SK-N-SH treated with all-trans-retinoic acid at 6 μM for 48 hours (cell line): Measurements from ENCODE around the gene FLRT1.

Source experiments
- ATAC-seq: fragments of 200-7000 bp; cut with Tn5 transposase; 3 replicates; pipeline ENCODE4 v1.9.1; 2020; ENCODE audit warnings: mild to moderate bottlenecking, moderate library complexity
- ARNTL ChIP-seq: fragments of 450-650 bp; formaldehyde crosslinking; IDR thresholded peaks from 2 replicates; pipeline ENCODE4 v1.5.0; 2020; ENCODE audit warnings: low read depth, mild to moderate bottlenecking, moderate library complexity, borderline replicate concordance
- BACH2 ChIP-seq: fragments of 250-450 bp; sonication (Bioruptor Pico); IDR thresholded peaks from 2 replicates; pipeline ENCODE4 v1.9.0; 2021; ENCODE audit warnings: mild to moderate bottlenecking, borderline replicate concordance
- CSDC2 ChIP-seq: fragments of 250-450 bp; sonication (Bioruptor Pico); IDR thresholded peaks from 2 replicates; pipeline ENCODE4 v1.5.0; 2020; ENCODE audit warnings: mild to moderate bottlenecking, moderate library complexity
- ESRRG ChIP-seq: fragments of 250-450 bp; sonication (Bioruptor Pico); IDR thresholded peaks from 2 replicates; pipeline ENCODE4 v1.6.1; 2021; ENCODE audit warnings: mild to moderate bottlenecking
- GLIS3 ChIP-seq: fragments of 250-450 bp; sonication (Bioruptor Pico); IDR thresholded peaks from 2 replicates; pipeline ENCODE4 v1.5.0; 2020; ENCODE audit warnings: mild to moderate bottlenecking, moderate library complexity
- ISL1 ChIP-seq: fragments of 250-450 bp; sonication (Bioruptor Pico); IDR thresholded peaks from 2 replicates; pipeline ENCODE4 v2.1.2; 2022; ENCODE audit warnings: mild to moderate bottlenecking, moderate library complexity
- OSR1 ChIP-seq: fragments of 250-450 bp; sonication (Bioruptor Pico); IDR thresholded peaks from 2 replicates; pipeline ENCODE4 v1.8.0; 2022; ENCODE audit warnings: moderate library complexity, mild to moderate bottlenecking, inconsistent platforms
- PPARA ChIP-seq: fragments of 250-450 bp; sonication (Bioruptor Pico); IDR thresholded peaks from 2 replicates; pipeline ENCODE4 v1.5.0; 2020; ENCODE audit warnings: mild to moderate bottlenecking, borderline replicate concordance
- RARB ChIP-seq: fragments of 250-450 bp; sonication (Bioruptor Pico); IDR thresholded peaks from 2 replicates; pipeline ENCODE4 v1.8.0; 2021; ENCODE audit warnings: mild to moderate bottlenecking, moderate library complexity
- SNAI2 ChIP-seq: fragments of 250-450 bp; sonication (Bioruptor Pico); IDR thresholded peaks from 2 replicates; pipeline ENCODE4 v1.5.0; 2020; ENCODE audit warnings: mild to moderate bottlenecking, moderate library complexity
- TCF4 ChIP-seq: fragments of 250-450 bp; sonication (Bioruptor Pico); IDR thresholded peaks from 2 replicates; pipeline ENCODE4 v1.8.0; 2021; ENCODE audit warnings: mild to moderate bottlenecking, moderate library complexity, borderline replicate concordance
- TOX ChIP-seq: fragments of 250-450 bp; sonication (Bioruptor Pico); IDR thresholded peaks from 2 replicates; pipeline ENCODE4 v1.8.0; 2021; ENCODE audit warnings: mild to moderate bottlenecking, moderate library complexity, borderline replicate concordance
- ZC3H10 ChIP-seq: fragments of 250-450 bp; sonication (Bioruptor Pico); IDR thresholded peaks from 2 replicates; pipeline ENCODE4 v1.5.1; 2021; ENCODE audit warnings: mild to moderate bottlenecking, moderate library complexity
- ZFP3 ChIP-seq: fragments of 250-450 bp; sonication (Bioruptor Pico); IDR thresholded peaks from 2 replicates; pipeline ENCODE4 v1.5.0; 2020; ENCODE audit warnings: mild to moderate bottlenecking, moderate library complexity
- ZFP30 ChIP-seq: fragments of 450-650 bp; formaldehyde crosslinking; IDR thresholded peaks from 2 replicates; pipeline ENCODE4 v1.5.0; 2022; ENCODE audit warnings: mild to moderate bottlenecking, moderate library complexity
- ZNF565 ChIP-seq: fragments of 450-650 bp; formaldehyde crosslinking; conservative IDR thresholded peaks from 2 replicates; pipeline ENCODE4 v1.5.0; 2020; ENCODE audit warnings: low read depth, mild to moderate bottlenecking, moderate library complexity
- ZNF70 ChIP-seq: fragments of 450-650 bp; formaldehyde crosslinking; IDR thresholded peaks from 2 replicates; pipeline ENCODE4 v1.5.0; 2020; ENCODE audit warnings: mild to moderate bottlenecking, moderate library complexity
- ZNF8 ChIP-seq: fragments of 450-650 bp; formaldehyde crosslinking; IDR thresholded peaks from 2 replicates; pipeline ENCODE4 v1.5.0; 2020; ENCODE audit warnings: mild to moderate bottlenecking, moderate library complexity
- TF ChIP-seq, protein P1 (sequence below): fragments of 250-450 bp; sonication (Bioruptor Pico); IDR thresholded peaks from 2 replicates; pipeline ENCODE4 v1.8.0; 2020; ENCODE audit warnings: mild to moderate bottlenecking, moderate library complexity, borderline replicate concordance
- TF ChIP-seq, protein P2 (sequence below): fragments of 250-450 bp; sonication (Bioruptor Pico); IDR thresholded peaks from 2 replicates; pipeline ENCODE4 v1.5.1; 2021; ENCODE audit warnings: mild to moderate bottlenecking, moderate library complexity
- TF ChIP-seq, protein P3 (sequence below): fragments of 250-450 bp; sonication (Bioruptor Pico); IDR thresholded peaks from 2 replicates; pipeline ENCODE4 v1.5.0; 2020; ENCODE audit warnings: mild to moderate bottlenecking, moderate library complexity
- TF ChIP-seq, protein P4 (sequence below): fragments of 250-450 bp; sonication (Bioruptor Pico); IDR thresholded peaks from 2 replicates; pipeline ENCODE4 v1.8.0; 2021; ENCODE audit warnings: low read depth, mild to moderate bottlenecking, moderate library complexity, borderline replicate concordance
- TF ChIP-seq, protein P5 (sequence below): fragments of 250-450 bp; sonication (Bioruptor Pico); IDR thresholded peaks from 2 replicates; pipeline ENCODE4 v1.5.1; 2020; ENCODE audit warnings: low read depth, mild to moderate bottlenecking, moderate library complexity

The FLRT1 gene

DNA sequence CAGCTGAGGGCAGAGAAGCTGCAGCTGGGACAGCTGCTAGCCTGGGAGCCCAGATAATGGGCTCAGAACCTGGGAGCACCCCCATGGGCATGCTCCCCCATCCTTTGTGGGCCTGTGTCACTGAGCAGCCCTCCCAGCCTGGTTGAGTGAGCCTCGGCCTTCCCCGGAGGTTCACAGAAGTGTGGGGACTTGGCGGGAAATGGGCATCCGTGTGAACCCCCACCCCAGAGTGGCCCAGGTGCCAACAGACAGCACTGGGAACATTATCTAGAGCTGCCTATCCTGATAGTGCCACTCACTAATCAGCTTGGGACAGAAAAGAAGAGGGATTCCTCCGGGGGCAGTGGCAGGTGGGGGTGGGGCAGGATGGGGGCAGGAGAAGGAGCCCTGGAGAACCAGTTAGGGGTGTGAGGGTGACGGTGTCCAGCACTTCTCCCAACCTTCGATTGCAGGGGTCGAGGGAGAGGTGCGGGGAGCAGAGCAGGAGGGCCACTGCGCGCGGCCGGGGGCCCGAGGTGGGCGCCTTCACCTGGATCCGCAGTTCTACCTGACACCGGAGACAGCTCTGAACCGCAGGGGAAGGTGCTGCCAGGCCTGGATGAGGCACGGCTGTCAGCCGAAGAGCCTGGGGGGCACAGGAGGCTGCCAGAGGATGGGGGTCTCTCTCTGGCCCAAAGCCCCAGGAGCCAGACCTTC, 33.1 kb downstream of the FLRT1 start:
- ATAC-seq, result no peak

DNA sequence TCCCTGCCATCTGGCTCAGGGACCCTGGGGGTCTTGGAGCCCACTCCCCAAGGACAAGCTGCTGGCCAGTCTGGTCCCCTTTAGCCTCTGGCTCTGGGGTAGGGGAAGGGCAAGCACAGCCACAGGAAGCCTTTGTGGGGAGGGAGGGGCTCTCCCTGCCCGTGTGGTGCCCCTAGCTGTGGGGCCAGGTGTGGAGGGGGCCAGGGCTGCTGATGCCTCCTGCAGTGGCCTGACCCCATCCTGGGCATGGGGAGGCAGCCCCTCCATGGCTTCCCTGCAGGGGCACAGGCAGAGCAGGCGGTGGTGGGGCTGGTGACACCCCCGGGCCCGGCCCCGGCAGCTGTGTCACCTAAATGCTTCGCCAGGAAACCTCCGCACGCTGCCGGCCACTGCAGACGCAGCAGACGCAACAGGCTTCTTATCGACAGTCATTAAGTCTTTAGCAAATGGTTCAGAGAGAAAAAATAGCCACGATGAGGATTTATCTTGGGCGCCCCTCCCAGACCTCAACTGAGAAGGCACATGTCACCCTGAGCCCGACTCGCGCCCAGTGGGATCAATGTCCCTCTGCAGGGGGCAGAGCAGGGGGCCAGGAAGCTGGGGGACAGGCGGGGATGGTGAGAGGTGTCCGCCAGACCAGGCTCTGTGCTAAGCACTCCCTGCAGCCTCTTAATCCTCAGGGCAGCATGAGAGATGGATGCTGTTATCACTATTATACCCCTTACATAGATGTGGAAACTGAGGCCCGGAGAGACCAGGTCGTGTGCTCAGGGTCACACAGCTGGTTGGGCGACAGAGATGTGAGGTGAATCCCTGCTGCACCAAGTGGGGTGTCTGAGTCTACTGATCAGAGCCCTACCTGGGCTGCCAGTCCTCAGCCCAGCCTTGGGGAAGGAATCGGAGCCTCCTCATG, 33.9 kb downstream of the FLRT1 start:
- TF ChIP-seq PPARA (CRISPR knock-in tag) (no peak), TCF4 (CRISPR knock-in tag) (no peak), CSDC2 (CRISPR knock-in tag) (no peak), ZNF70 (no peak)
- TF ChIP-seq, all 23 proteins: peak for 0
- ATAC-seq, result no peak

More for the DNA sequence above, 33.1 kb downstream of the FLRT1 start:
- TF ChIP-seq, protein P1, sequence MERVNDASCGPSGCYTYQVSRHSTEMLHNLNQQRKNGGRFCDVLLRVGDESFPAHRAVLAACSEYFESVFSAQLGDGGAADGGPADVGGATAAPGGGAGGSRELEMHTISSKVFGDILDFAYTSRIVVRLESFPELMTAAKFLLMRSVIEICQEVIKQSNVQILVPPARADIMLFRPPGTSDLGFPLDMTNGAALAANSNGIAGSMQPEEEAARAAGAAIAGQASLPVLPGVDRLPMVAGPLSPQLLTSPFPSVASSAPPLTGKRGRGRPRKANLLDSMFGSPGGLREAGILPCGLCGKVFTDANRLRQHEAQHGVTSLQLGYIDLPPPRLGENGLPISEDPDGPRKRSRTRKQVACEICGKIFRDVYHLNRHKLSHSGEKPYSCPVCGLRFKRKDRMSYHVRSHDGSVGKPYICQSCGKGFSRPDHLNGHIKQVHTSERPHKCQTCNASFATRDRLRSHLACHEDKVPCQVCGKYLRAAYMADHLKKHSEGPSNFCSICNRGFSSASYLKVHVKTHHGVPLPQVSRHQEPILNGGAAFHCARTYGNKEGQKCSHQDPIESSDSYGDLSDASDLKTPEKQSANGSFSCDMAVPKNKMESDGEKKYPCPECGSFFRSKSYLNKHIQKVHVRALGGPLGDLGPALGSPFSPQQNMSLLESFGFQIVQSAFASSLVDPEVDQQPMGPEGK (CRISPR knock-in tag), result no peak
- TF ChIP-seq ZNF565 (CRISPR knock-in tag) (no peak), TCF4 (CRISPR knock-in tag) (no peak), ZNF70 (no peak), OSR1 (no peak), BACH2 (no peak), GLIS3 (CRISPR knock-in tag) (no peak), SNAI2 (no peak), ISL1 (CRISPR knock-in tag) (no peak), ZC3H10 (CRISPR knock-in tag) (no peak), TOX (CRISPR knock-in tag) (no peak), ARNTL (CRISPR knock-in tag) (no peak), PPARA (CRISPR knock-in tag) (no peak), ZNF8 (CRISPR knock-in tag) (no peak), ZFP30 (no peak), CSDC2 (CRISPR knock-in tag) (no peak), RARB (CRISPR knock-in tag) (no peak)
- TF ChIP-seq, protein P2, sequence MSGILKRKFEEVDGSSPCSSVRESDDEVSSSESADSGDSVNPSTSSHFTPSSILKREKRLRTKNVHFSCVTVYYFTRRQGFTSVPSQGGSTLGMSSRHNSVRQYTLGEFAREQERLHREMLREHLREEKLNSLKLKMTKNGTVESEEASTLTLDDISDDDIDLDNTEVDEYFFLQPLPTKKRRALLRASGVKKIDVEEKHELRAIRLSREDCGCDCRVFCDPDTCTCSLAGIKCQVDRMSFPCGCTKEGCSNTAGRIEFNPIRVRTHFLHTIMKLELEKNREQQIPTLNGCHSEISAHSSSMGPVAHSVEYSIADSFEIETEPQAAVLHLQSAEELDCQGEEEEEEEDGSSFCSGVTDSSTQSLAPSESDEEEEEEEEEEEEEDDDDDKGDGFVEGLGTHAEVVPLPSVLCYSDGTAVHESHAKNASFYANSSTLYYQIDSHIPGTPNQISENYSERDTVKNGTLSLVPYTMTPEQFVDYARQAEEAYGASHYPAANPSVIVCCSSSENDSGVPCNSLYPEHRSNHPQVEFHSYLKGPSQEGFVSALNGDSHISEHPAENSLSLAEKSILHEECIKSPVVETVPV (CRISPR knock-in tag), result no peak
- TF ChIP-seq, protein P3, sequence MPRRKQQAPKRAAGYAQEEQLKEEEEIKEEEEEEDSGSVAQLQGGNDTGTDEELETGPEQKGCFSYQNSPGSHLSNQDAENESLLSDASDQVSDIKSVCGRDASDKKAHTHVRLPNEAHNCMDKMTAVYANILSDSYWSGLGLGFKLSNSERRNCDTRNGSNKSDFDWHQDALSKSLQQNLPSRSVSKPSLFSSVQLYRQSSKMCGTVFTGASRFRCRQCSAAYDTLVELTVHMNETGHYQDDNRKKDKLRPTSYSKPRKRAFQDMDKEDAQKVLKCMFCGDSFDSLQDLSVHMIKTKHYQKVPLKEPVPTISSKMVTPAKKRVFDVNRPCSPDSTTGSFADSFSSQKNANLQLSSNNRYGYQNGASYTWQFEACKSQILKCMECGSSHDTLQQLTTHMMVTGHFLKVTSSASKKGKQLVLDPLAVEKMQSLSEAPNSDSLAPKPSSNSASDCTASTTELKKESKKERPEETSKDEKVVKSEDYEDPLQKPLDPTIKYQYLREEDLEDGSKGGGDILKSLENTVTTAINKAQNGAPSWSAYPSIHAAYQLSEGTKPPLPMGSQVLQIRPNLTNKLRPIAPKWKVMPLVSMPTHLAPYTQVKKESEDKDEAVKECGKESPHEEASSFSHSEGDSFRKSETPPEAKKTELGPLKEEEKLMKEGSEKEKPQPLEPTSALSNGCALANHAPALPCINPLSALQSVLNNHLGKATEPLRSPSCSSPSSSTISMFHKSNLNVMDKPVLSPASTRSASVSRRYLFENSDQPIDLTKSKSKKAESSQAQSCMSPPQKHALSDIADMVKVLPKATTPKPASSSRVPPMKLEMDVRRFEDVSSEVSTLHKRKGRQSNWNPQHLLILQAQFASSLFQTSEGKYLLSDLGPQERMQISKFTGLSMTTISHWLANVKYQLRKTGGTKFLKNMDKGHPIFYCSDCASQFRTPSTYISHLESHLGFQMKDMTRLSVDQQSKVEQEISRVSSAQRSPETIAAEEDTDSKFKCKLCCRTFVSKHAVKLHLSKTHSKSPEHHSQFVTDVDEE (CRISPR knock-in tag), result no peak
- TF ChIP-seq, protein P4, sequence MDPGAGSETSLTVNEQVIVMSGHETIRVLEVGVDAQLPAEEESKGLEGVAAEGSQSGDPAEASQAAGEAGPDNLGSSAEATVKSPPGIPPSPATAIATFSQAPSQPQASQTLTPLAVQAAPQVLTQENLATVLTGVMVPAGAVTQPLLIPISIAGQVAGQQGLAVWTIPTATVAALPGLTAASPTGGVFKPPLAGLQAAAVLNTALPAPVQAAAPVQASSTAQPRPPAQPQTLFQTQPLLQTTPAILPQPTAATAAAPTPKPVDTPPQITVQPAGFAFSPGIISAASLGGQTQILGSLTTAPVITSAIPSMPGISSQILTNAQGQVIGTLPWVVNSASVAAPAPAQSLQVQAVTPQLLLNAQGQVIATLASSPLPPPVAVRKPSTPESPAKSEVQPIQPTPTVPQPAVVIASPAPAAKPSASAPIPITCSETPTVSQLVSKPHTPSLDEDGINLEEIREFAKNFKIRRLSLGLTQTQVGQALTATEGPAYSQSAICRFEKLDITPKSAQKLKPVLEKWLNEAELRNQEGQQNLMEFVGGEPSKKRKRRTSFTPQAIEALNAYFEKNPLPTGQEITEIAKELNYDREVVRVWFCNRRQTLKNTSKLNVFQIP, result no peak

DNA sequence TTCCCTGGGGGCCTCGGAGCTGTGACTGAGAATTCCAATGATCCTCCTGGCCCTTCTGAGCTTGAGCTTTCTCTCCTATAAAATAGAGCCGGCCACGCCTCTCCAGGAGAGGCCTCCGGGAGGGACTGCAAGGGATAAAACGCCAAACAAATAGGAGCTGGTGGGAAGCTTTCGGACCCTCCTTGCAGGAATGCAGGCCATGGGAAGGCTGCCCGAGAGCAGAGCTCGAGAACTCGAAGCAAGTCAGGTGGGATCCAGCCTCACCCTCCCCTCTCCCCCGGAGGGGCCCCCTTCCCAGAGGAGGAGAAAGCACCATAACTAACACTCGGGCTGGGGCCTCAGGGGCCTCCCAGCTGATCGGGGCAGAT, 34.6 kb downstream of the FLRT1 start:
- ATAC-seq, result no peak
- TF ChIP-seq BACH2 (no peak), ISL1 (CRISPR knock-in tag) (no peak), OSR1 (no peak), CSDC2 (CRISPR knock-in tag) (no peak), ZFP3 (CRISPR knock-in tag) (no peak), ZNF8 (CRISPR knock-in tag) (no peak), ZFP30 (no peak), GLIS3 (CRISPR knock-in tag) (no peak), ESRRG (CRISPR knock-in tag) (no peak), ZNF70 (no peak), PPARA (CRISPR knock-in tag) (no peak), ZC3H10 (CRISPR knock-in tag) (no peak), ARNTL (CRISPR knock-in tag) (no peak)
- TF ChIP-seq, protein P4, result no peak
- TF ChIP-seq, protein P1 (CRISPR knock-in tag), result no peak
- TF ChIP-seq, protein P5, sequence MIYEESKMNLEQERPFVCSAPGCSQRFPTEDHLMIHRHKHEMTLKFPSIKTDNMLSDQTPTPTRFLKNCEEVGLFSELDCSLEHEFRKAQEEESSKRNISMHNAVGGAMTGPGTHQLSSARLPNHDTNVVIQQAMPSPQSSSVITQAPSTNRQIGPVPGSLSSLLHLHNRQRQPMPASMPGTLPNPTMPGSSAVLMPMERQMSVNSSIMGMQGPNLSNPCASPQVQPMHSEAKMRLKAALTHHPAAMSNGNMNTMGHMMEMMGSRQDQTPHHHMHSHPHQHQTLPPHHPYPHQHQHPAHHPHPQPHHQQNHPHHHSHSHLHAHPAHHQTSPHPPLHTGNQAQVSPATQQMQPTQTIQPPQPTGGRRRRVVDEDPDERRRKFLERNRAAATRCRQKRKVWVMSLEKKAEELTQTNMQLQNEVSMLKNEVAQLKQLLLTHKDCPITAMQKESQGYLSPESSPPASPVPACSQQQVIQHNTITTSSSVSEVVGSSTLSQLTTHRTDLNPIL (CRISPR knock-in tag), result no peak
